ENCODE data around the gene ZRANB3.

- TF ChIP-seq CTCF (conservative IDR thresholded peaks at IDR 0.05; ENCODE audit: low read depth, low read length) (no peak), EZH2 (IDR thresholded peaks at IDR 0.05; ENCODE audit: borderline replicate concordance, low read depth, low read length, poor library complexity, severe bottlenecking) (no peak)
Observed at GRCh38 chr2:135167273-135167672, 363.7 kb downstream of the ZRANB3 start.

Data from A673 (cell line).